ENCODE data around the gene HDAC9. TPM values are rescaled to one million over a fixed set of nuclear protein-coding genes. Genes with fewer than 3 reads are reported as not detected.
"Not testable (repeated sequence)": the region's sequence is repeated elsewhere in the genome, so short reads cannot be mapped to it uniquely, and the experiment has no call there.

Gene HDAC9
- total RNA-seq, 1 donor from 2014 or later, result 0.52 TPM

DNA sequence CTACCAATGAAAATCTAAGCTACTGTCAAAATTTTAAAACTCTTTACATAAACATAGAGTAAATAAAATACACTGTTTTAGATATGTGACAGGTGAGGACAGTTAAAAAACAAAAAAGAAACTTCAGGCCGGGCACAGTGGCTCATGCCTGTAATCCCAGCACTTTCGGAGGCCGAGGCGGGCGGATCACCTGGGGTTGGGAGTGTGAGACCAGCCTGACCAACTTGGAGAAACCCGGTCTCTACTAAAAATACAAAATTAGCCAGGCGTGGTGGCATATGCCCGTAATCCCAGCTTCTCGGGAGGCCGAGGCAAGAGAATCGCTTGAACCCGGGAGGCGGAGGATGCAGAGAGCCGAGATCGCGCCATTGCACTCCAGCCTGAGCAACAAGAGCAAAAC lies 472.2 kb downstream of the HDAC9 start:
- H3K27ac Mint-ChIP-seq; H3K27me3 Mint-ChIP-seq (ENCODE audit: low read depth); intact Hi-C loops (cut with micrococcal nuclease); H3K4me1 Mint-ChIP-seq (ENCODE audit: low read depth); DNase-seq (ENCODE audit: low spot score); H3K4me3 Mint-ChIP-seq (ENCODE audit: low read depth); H3K36me3 Mint-ChIP-seq (ENCODE audit: low read depth): not testable (repeated sequence)
- H3K9me3 Mint-ChIP-seq, result peaks cover 18% of the 10 kb centered on the region

DNA sequence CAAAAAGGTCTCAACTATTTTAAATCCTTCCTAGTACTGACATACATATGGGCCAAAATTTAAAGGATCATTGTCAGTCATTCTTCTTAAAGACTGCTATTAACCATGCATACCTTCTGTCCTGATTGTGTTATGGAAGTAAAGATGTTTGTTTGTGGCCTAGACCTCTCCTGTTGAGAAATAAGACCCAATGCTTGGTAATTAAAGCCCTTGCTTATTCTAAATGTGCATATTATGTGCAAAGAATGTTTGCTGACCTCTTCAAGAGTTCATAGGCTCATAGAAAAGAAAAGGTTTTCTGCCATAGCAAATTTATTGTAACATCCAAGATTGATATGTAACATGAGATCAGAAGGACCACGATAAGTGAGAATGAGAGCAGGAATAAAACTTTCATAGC lies 476.3 kb downstream of the HDAC9 start:
- H3K36me3 Mint-ChIP-seq (ENCODE audit: low read depth), result no peaks in the 10 kb centered on the region
- H3K4me1 Mint-ChIP-seq (ENCODE audit: low read depth), result no peaks in the 10 kb centered on the region
- intact Hi-C loops (cut with micrococcal nuclease), result no loop called here
- H3K27me3 Mint-ChIP-seq (ENCODE audit: low read depth), result no peaks in the 10 kb centered on the region
- H3K27ac Mint-ChIP-seq, result no peak overlapping the region
- DNase-seq (ENCODE audit: low spot score), result no peak
- H3K9me3 Mint-ChIP-seq, result peaks cover 17% of the 10 kb centered on the region
- no peak overlapping the region for H3K4me3 Mint-ChIP-seq (ENCODE audit: low read depth)

DNA sequence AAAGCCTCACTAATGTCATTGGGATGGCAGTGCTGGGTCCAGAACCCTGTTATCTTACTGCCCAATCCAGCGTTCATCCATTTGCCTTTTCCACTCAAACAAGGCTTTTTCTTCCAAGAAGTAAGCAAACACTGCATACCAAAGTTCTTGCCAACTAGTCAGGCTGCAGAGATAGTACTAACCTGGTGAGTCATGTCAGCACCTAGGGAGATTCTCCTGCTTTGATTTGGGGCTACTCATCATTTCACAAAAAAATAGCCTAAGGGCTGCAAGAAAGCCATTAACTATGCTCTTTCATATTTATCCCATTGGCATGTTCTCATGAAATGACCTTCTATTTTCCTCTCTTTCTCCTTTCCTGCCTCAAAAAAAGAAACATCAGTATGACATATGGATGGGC lies 479.3 kb downstream of the HDAC9 start:
- H3K4me1 Mint-ChIP-seq (ENCODE audit: low read depth), result no peaks in the 10 kb centered on the region
- no peak overlapping the region for H3K27ac Mint-ChIP-seq
- H3K4me3 Mint-ChIP-seq (ENCODE audit: low read depth), result no peak overlapping the region
- no peaks in the 10 kb centered on the region for H3K36me3 Mint-ChIP-seq (ENCODE audit: low read depth)
- DNase-seq (ENCODE audit: low spot score), result no peak
- peaks cover 17% of the 10 kb centered on the region for H3K9me3 Mint-ChIP-seq
- H3K27me3 Mint-ChIP-seq (ENCODE audit: low read depth), result no peaks in the 10 kb centered on the region
- intact Hi-C loops (cut with micrococcal nuclease), result no loop called here

DNA sequence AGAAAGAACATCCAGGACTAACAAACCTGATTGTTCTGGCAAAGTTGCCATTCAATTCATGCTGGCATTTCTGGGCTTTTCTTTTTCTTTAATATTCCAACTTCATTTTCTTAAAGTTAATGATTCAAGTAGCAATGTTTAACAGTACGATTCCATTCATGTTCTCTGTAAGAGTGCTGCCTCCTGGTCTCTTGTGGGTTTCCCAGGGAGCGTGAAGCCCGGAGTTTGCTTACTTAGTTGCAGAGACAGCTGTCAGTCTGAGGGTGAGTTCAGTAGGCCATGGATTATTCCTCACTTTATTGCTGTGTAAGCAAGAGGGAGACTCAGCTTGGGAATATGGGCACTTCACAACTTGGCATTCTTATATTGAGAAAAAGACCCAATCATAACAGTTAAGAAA lies 479.7 kb downstream of the HDAC9 start:
- Mint-ChIP-seq H3K36me3 (ENCODE audit: low read depth) (no peaks in the 10 kb centered on the region), H3K27me3 (ENCODE audit: low read depth) (no peaks in the 10 kb centered on the region), H3K4me1 (ENCODE audit: low read depth) (no peaks in the 10 kb centered on the region), H3K4me3 (ENCODE audit: low read depth) (no peak overlapping the region), H3K27ac (no peak overlapping the region), H3K9me3 (peaks cover 17% of the 10 kb centered on the region)
- intact Hi-C loops (cut with micrococcal nuclease), result no loop called here
- DNase-seq (ENCODE audit: low spot score), result no peak

DNA sequence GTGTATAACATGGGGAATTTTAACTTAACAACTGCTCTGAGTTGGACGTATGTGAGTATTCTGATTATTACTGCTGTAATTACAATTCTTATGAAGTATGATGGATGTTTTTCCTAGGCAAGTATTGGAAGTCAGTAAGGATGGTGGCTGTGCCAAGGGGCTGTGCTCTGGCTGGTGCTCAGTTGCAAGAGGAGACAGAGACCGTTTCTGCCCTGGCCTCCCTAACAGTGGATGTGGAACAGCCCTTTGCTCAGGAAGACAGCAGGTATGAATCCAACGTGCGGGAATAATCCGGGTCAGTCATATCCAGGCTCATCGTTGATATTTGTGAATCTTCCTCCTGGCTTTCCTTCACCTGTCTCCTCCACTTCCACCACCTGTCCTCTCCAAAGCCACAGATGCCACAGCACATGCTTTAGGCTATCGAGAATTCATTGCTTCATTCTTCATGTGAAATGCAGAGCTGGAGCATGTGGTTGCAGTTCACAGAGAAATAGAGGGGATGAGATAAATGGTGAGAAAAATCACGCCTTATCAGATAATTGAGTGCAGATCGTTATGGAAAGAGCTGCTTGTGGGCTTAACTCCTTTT lies 480.2 kb downstream of the HDAC9 start:
- DNase-seq (ENCODE audit: low spot score), result no peak
- Mint-ChIP-seq H3K9me3 (peaks cover 17% of the 10 kb centered on the region), H3K4me1 (ENCODE audit: low read depth) (no peaks in the 10 kb centered on the region), H3K27ac (no peak overlapping the region), H3K27me3 (ENCODE audit: low read depth) (no peaks in the 10 kb centered on the region), H3K4me3 (ENCODE audit: low read depth) (no peak overlapping the region), H3K36me3 (ENCODE audit: low read depth) (no peaks in the 10 kb centered on the region)
- intact Hi-C loops (cut with micrococcal nuclease), result no loop called here

DNA sequence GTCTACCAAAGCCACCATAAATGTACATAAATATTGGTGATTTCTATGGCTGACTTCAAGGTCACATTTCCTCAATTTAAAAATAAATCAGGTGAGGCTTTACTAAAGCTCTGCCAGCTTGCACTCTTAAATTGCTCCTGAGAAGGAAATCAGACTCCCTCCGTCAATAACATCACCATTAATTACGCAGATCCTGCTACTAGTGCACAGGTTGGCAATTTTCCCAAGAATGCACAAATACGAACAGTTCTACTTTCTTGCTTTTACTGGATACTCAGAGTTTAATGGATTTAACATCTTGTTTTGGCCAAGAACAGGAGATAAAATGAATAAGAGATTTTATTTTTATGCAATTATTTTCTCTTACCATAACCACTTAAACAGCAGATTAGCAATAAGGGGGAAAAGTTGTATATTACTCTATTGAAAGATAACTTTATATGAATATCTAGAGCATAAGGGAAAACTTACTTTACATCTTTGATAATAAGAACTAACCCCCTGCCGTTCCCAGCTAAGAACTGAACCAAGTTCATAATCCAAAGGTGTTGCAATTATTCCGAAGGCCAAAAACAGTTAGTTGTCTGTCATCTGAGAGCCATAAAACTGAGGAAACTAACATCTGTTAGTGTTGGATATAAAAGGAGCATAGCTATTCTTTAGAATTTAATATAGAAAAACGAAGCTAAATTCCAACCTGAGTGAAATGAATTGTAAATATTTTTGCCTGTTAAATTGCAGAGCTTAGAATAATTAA lies 481.3 kb downstream of the HDAC9 start:
- Mint-ChIP-seq H3K9me3 (peaks cover 20% of the 10 kb centered on the region), H3K4me3 (ENCODE audit: low read depth) (no peak overlapping the region), H3K27ac (no peak overlapping the region), H3K36me3 (ENCODE audit: low read depth) (no peaks in the 10 kb centered on the region), H3K27me3 (ENCODE audit: low read depth) (no peaks in the 10 kb centered on the region), H3K4me1 (ENCODE audit: low read depth) (no peaks in the 10 kb centered on the region)
- intact Hi-C loops (cut with micrococcal nuclease), result no loop called here
- no peak for DNase-seq (ENCODE audit: low spot score)

DNA sequence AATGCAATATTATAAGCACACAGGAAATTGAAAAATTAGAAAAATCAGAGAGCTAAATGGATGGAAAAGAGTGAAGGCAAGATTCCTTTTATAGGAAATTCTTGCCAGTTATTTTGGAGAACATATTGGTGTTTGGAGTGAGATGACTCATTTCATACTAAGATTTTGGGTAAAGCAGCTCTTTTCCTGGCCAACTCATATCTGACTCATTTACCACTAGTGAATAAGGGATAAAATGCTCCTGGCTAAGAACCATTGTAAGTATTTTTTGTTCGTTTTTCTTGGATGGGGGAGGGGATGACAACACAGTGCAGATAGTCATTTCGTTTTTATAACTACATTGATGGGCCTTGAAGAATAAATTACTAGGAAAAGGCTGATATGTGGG lies 482.6 kb downstream of the HDAC9 start:
- Mint-ChIP-seq H3K4me3 (ENCODE audit: low read depth) (no peak overlapping the region), H3K9me3 (peaks cover 16% of the 10 kb centered on the region), H3K27ac (no peak overlapping the region), H3K4me1 (ENCODE audit: low read depth) (no peaks in the 10 kb centered on the region), H3K36me3 (ENCODE audit: low read depth) (no peaks in the 10 kb centered on the region), H3K27me3 (ENCODE audit: low read depth) (no peaks in the 10 kb centered on the region)
- no peak for DNase-seq (ENCODE audit: low spot score)
- intact Hi-C loops (cut with micrococcal nuclease), result no loop called here

DNA sequence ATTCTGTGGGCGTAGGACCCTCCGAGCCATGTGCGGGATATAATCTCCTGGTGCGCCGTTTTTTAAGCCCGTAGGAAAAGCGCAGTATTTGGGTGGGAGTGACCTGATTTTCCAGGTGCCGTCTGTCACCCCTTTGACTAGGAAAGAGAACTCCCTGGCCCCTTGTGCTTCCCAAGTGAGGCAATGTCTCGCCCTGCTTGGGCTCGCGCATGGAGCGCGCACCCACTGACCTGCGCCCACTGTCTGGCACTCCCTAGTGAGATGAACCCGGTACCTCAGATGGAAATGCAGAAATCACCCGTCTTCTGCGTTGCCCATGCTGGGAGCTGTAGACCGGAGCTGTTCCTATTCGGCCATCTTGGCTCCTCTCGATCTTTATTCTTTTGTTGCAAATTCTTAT lies 495.2 kb downstream of the HDAC9 start:
- H3K27ac Mint-ChIP-seq; H3K27me3 Mint-ChIP-seq (ENCODE audit: low read depth); H3K36me3 Mint-ChIP-seq (ENCODE audit: low read depth); H3K4me3 Mint-ChIP-seq (ENCODE audit: low read depth); H3K4me1 Mint-ChIP-seq (ENCODE audit: low read depth); DNase-seq (ENCODE audit: low spot score); H3K9me3 Mint-ChIP-seq; intact Hi-C loops (cut with micrococcal nuclease): not testable (repeated sequence)

DNA sequence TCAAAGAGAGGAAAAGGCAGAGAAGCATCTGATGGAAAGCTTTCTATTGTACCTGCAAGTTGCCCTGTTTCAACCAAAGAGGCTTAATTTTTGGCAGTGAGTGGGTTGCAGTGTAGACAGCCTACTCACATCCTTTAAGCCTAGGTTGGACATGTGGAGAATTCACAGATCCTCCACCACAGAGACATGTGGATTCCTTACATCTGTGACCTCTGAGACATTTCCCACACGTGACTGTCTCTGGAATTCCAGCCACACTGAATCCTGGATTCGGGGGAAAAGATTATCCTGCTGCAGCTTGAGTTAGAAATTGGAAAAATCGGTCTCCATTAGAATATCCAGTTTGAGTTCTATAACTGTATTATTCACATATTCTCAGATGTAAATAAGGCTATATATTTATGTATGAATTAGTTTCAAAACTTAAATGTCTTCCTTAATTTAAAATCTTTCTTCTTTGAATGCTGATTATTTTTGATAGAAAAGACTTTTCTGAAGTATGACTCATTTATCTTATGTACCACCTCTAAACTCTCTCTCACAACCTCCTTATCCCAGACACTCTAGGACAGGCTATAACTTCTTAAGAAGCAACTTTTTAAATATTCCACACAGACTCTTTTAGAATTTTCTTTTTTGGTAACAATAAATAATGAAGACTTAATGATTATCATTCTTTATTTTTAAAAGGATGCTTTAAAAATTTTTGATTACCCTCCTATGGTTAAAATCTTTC lies 498.6 kb downstream of the HDAC9 start:
- H3K27ac Mint-ChIP-seq, result no peak overlapping the region
- intact Hi-C loops (cut with micrococcal nuclease), result no loop called here
- no peaks in the 10 kb centered on the region for H3K9me3 Mint-ChIP-seq
- H3K27me3 Mint-ChIP-seq (ENCODE audit: low read depth), result no peaks in the 10 kb centered on the region
- no peak for DNase-seq (ENCODE audit: low spot score)
- no peaks in the 10 kb centered on the region for H3K4me1 Mint-ChIP-seq (ENCODE audit: low read depth)
- no peak overlapping the region for H3K4me3 Mint-ChIP-seq (ENCODE audit: low read depth)
- no peaks in the 10 kb centered on the region for H3K36me3 Mint-ChIP-seq (ENCODE audit: low read depth)

DNA sequence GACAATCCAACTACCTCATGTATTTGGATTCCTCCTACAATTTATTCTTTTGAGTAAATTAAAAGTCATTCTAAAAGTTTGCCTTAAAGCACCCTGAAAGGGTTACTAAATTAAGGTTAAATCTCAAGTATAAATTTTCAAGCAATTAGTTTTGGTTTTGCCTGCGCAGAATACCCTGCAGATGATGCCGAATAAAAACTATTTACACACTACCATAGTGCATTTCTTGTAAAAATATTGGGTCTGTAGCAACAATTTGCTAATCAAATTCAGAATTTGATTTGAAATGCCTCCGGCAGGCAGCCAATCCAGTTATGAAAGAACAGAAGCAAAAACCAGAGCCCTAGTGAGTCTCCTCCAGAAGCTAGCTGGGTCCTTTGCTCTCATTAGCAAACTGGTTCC lies 499.7 kb downstream of the HDAC9 start:
- no peak overlapping the region for H3K27ac Mint-ChIP-seq
- H3K4me3 Mint-ChIP-seq (ENCODE audit: low read depth), result no peak overlapping the region
- no peaks in the 10 kb centered on the region for H3K36me3 Mint-ChIP-seq (ENCODE audit: low read depth)
- no peaks in the 10 kb centered on the region for H3K9me3 Mint-ChIP-seq
- no peaks in the 10 kb centered on the region for H3K27me3 Mint-ChIP-seq (ENCODE audit: low read depth)
- H3K4me1 Mint-ChIP-seq (ENCODE audit: low read depth), result no peaks in the 10 kb centered on the region
- DNase-seq (ENCODE audit: low spot score), result no peak
- intact Hi-C loops (cut with micrococcal nuclease), result no loop called here

DNA sequence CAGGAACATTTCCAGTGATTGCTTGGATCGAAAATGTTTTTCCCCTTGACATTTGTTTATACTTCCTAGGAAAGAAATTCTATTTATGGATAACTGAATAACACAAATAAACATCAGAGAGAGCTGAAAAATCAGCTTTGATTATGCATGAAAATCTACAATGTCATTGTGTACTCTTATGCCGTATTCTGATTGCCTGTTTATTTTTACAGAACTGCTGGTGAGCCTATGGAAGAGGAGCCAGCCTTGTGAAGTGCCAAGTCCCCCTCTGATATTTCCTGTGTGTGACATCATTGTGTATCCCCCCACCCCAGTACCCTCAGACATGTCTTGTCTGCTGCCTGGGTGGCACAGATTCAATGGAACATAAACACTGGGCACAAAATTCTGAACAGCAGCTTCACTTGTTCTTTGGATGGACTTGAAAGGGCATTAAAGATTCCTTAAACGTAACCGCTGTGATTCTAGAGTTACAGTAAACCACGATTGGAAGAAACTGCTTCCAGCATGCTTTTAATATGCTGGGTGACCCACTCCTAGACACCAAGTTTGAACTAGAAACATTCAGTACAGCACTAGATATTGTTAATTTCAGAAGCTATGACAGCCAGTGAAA lies 500.4 kb downstream of the HDAC9 start:
- no peaks in the 10 kb centered on the region for H3K36me3 Mint-ChIP-seq (ENCODE audit: low read depth)
- H3K4me3 Mint-ChIP-seq (ENCODE audit: low read depth), result no peak overlapping the region
- no peaks in the 10 kb centered on the region for H3K4me1 Mint-ChIP-seq (ENCODE audit: low read depth)
- intact Hi-C loops (cut with micrococcal nuclease), result no loop called here
- no peak for DNase-seq (ENCODE audit: low spot score)
- no peaks in the 10 kb centered on the region for H3K9me3 Mint-ChIP-seq
- H3K27me3 Mint-ChIP-seq (ENCODE audit: low read depth), result no peaks in the 10 kb centered on the region
- no peak overlapping the region for H3K27ac Mint-ChIP-seq

DNA sequence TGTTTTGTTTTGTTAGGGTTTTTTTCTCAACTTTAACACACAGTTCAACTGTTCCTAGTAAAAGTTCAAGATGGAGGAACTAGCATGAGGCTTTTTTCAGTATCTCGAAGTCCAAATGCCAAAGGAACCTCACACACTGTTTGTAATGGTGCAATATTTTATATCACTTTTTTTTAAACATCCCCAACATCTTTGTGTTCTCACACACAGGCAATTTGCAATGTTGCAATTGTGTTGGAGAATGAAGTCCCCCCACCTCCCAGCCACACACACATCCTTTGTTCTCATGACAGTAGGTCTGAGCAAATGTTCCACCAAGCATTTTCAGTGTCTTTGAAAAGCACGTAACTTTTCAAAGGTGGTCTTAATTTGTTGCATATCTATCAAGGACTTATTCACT lies 501.0 kb downstream of the HDAC9 start:
- DNase-seq (ENCODE audit: low spot score), result no peak
- Mint-ChIP-seq H3K4me3 (ENCODE audit: low read depth) (no peak overlapping the region), H3K4me1 (ENCODE audit: low read depth) (no peaks in the 10 kb centered on the region), H3K36me3 (ENCODE audit: low read depth) (no peaks in the 10 kb centered on the region), H3K9me3 (no peaks in the 10 kb centered on the region), H3K27ac (no peak overlapping the region), H3K27me3 (ENCODE audit: low read depth) (no peaks in the 10 kb centered on the region)
- intact Hi-C loops (cut with micrococcal nuclease), result no loop called here
